UCSD-AML1 (cell line): ENCODE measurements around the gene CDK16.

ENCODE experiments used
- DNase-seq: peaks from one replicate; lab custom pipeline; 2025; ENCODE audit not compliant: unreplicated experiment; lab: John Stamatoyannopoulos, UW

The CDK16 gene

GRCh38 chrX:47206316-47206715, 12.2 kb upstream of the CDK16 start:
- DNase-seq, result no peak

- DNase-seq, result no peak
These were observed 10.4 kb upstream of the CDK16 start for GRCh38 chrX:47208108-47208507.

- no peak for DNase-seq
These were observed 8.8 kb upstream of the CDK16 start for GRCh38 chrX:47209508-47210238.

- no peak for DNase-seq
These were observed 7.6 kb upstream of the CDK16 start for GRCh38 chrX:47210661-47211425.

- no peak for DNase-seq
These were observed 5.8 kb upstream of the CDK16 start for GRCh38 chrX:47212381-47213293.

- DNase-seq, result no peak
These were observed 3.9 kb upstream of the CDK16 start for GRCh38 chrX:47214435-47215077.

GRCh38 chrX:47215291-47215900, 3.1 kb upstream of the CDK16 start:
- no peak for DNase-seq

- no peak for DNase-seq
These were observed 2.0 kb upstream of the CDK16 start for GRCh38 chrX:47216393-47216925.

GRCh38 chrX:47217121-47217851, 1.2 kb upstream of the CDK16 start:
- DNase-seq, result no peak

- peak; percentile 97 for DNase-seq
These were observed 615 bp upstream of the CDK16 start for GRCh38 chrX:47217852-47218279.

GRCh38 chrX:47218920-47219815, 687 bp downstream of the CDK16 start:
- peak; percentile 46 for DNase-seq

GRCh38 chrX:47221756-47222155, 3.3 kb downstream of the CDK16 start:
- no peak for DNase-seq

GRCh38 chrX:47222751-47223350, 4.4 kb downstream of the CDK16 start:
- DNase-seq, result no peak

- DNase-seq, result no peak
These were observed 5.2 kb downstream of the CDK16 start for GRCh38 chrX:47223476-47224250.

GRCh38 chrX:47224266-47224895, 5.9 kb downstream of the CDK16 start:
- no peak for DNase-seq

- DNase-seq, result no peak
These were observed 6.4 kb downstream of the CDK16 start for GRCh38 chrX:47224896-47225290.

- no peak for DNase-seq
These were observed 7.6 kb downstream of the CDK16 start for GRCh38 chrX:47226071-47226470.
